Activated CD4-positive, alpha-beta T cell treated with anti-CD3 and anti-CD28 coated beads, Interleukin-10, Interleukin-2, amounts not matched to agents 100 ng/mL and 50 ng/mL, durations not matched to agents 16 hours and 8 hours (primary cell): Measurements from ENCODE around the gene BCAN.
"Not testable (repeated sequence)": the region's sequence is repeated elsewhere in the genome, so short reads cannot be mapped to it uniquely, and the experiment has no call there.

Experiments
- DNase-seq: peaks from one replicate; pipeline ENCODE4 v3.0.0-alpha.2; 2020

The BCAN gene

GRCh38 chr1:156641761-156642264 is at the start of gene BCAN:
Gene BCAN, plus strand, starts transcription at chr1:156642117. Its CDS starts 3,938 bp downstream, at chr1:156646055.
- no peak for DNase-seq

GRCh38 chr1:156592158-156592909 is 49.6 kb upstream of the BCAN start:
- no peak for DNase-seq

GRCh38 chr1:156592910-156593660 is 48.8 kb upstream of the BCAN start:
- no peak for DNase-seq

- DNase-seq: no peak
These were observed 48.3 kb upstream of the BCAN start for GRCh38 chr1:156593661-156593989.

- no peak for DNase-seq
These were observed 47.7 kb upstream of the BCAN start for GRCh38 chr1:156594190-156594589.

GRCh38 chr1:156595016-156595415 is 46.9 kb upstream of the BCAN start:
- no peak for DNase-seq

GRCh38 chr1:156596426-156596825 is 45.5 kb upstream of the BCAN start:
- DNase-seq: no peak

GRCh38 chr1:156598125-156598524 is 43.8 kb upstream of the BCAN start:
- DNase-seq: no peak

GRCh38 chr1:156598731-156599432 is 43.0 kb upstream of the BCAN start:
- DNase-seq: no peak

GRCh38 chr1:156599811-156600210 is 42.1 kb upstream of the BCAN start:
- DNase-seq: peak; percentile 61

- DNase-seq: no peak
These were observed 41.2 kb upstream of the BCAN start for GRCh38 chr1:156600733-156601121.

GRCh38 chr1:156601122-156601830 is 40.6 kb upstream of the BCAN start, which contains the start of gene GPATCH4:
Gene GPATCH4, minus strand, starts transcription at chr1:156601479.
- DNase-seq: peak; percentile 91

GRCh38 chr1:156601892-156602291 is 40.0 kb upstream of the BCAN start:
- no peak for DNase-seq

GRCh38 chr1:156602557-156602993 is 39.3 kb upstream of the BCAN start:
- DNase-seq: peak; percentile 53

- DNase-seq: not testable (repeated sequence)
These were observed 34.6 kb upstream of the BCAN start for GRCh38 chr1:156607344-156607743.

GRCh38 chr1:156608036-156608674 is 33.8 kb upstream of the BCAN start:
- peak; percentile 80 for DNase-seq

GRCh38 chr1:156608981-156609380 is 32.9 kb upstream of the BCAN start:
- DNase-seq: peak; percentile 62

- DNase-seq: not testable (repeated sequence)
These were observed 31.8 kb upstream of the BCAN start for GRCh38 chr1:156610072-156610471.

GRCh38 chr1:156612666-156613065 is 29.3 kb upstream of the BCAN start:
- no peak for DNase-seq

- DNase-seq: no peak
These were observed 26.0 kb upstream of the BCAN start for GRCh38 chr1:156615946-156616345.

GRCh38 chr1:156616463-156616862 is 25.5 kb upstream of the BCAN start:
- no peak for DNase-seq
